Stimulated activated naive CD8-positive, alpha-beta T cell treated with anti-CD3 and anti-CD28 coated beads, Interleukin-15, amount 100 ng/mL, for 72 hours (primary cell): ENCODE data around the gene SPATA9.

Source experiments
- ATAC-seq: fragments of 150-1000 bp; cut with Tn5 transposase; 2 replicates; pipeline ENCODE4 v1.10.0; 2021; ENCODE audit warnings: mild to moderate bottlenecking, moderate library complexity
- DNase-seq, 2 donors: peaks; one replicate each; pipeline ENCODE4 v3.0.0; 2021 to 2022
- H3K27ac Mint-ChIP-seq, 2 donors: one replicate each; pipeline ENCODE4 v1.8.0; 2022; ENCODE audit warnings: mild to moderate bottlenecking in 2 of 2, mixed read lengths in 2 of 2, moderate library complexity in 2 of 2
- H3K27me3 Mint-ChIP-seq: one replicate; pipeline ENCODE4 v1.8.0; 2022; ENCODE audit warnings: mixed read lengths
- H3K4me1 Mint-ChIP-seq: one replicate; pipeline ENCODE4 v1.8.0; 2022; ENCODE audit warnings: mild to moderate bottlenecking, mixed read lengths
- H3K4me3 Mint-ChIP-seq, 2 donors: one replicate each; pipeline ENCODE4 v1.8.0; 2022; ENCODE audit warnings: mild to moderate bottlenecking in 2 of 2, mixed read lengths in 2 of 2, moderate library complexity in 1 of 2
- H3K9me3 Mint-ChIP-seq, 2 donors: one replicate each; pipeline ENCODE4 v1.8.0; 2022; ENCODE audit warnings: mixed read lengths in 2 of 2

Gene SPATA9

DNA sequence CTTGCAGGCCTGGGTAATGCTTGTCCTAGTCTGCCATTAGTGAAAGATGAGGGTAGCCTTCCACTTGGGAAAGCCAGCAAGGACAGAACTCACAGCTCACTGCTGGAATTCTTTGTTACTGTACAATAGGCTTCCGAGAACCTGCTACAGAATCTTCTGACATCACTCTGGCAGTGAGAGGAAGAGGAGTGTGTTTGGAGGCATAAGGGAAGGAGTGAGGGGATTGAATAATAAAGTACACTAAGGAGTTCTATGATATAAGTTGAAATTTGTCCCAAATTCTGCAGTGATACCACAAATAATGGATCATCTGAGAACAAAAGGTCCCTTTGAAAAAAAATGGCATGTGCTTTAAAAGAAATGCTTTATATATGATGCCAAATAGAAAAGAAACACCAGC is at the start of gene SPATA9:
Gene SPATA9 (minus strand): TSS at position 101 of the 400 bp plus-strand sequence. CDS start 137 bp downstream, outside the sequence.
- Mint-ChIP-seq H3K27me3 (peaks cover 31% of the 10 kb centered on the region), H3K9me3 (no peaks in the 10 kb centered on the region), H3K4me1 (no peaks in the 10 kb centered on the region), H3K27ac (no peak within 1 kb of the TSS), H3K4me3 (no peak within 1 kb of the TSS)
- ATAC-seq, result no peak
- no peak for DNase-seq

GRCh38 chr5:95731571-95732554 is 49.1 kb upstream of the SPATA9 start:
- peak; percentile 73 for ATAC-seq
- Mint-ChIP-seq H3K4me3 (peak overlapping the region; percentile 82 to 85), H3K27ac (peak overlapping the region in 1 of 2 donors; percentile 63), H3K9me3 (no peaks in the 10 kb centered on the region), H3K27me3 (peaks cover 76% of the 10 kb centered on the region), H3K4me1 (peaks cover 34% of the 10 kb centered on the region)
- DNase-seq, result peak; percentile 39 to 40

DNA sequence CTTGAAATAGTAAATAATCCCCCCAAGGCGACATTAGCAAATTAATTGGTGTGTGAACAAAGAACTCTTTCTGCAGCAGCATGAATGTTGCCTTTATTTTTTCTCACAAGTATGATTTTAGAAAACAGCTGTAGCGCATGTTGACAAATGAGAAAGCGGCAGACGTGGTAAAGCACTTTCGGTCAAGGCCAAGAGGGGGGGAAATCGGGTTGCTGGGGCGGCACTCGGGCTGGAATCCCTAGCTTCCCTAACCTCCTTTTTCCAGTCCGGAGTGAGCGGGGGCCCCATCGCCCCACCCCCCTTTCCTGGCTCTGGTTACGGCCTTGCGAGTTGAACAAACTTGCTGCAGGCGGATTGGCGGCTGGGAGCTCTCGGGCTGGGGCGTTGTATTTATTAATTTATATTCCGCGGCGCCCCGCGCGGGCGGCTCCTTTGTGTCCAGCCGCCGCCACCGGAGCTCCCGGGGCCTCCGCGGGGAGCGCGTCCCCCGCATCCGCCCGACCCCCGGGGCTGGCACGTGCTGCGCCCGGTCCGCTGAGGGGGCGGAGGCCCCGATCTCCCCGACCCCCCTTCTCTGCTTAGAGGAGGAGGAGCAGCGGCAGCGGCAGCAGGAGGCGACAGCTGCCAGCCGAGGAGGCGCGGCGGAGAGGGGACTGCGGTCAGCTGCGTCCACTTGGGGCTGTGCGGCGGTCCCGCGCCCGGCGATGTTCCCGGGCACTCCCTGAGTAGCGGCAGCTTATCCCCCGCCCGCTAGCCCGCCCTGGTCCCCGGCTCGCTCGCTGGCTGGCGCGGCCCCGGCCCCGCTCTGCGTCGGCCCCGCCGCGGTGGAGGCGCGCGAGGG is 48.2 kb upstream of the SPATA9 start, which contains the start of gene RHOBTB3:
Gene RHOBTB3 (plus strand): TSS at position 607 of the 841 bp plus-strand sequence. CDS start 347 bp downstream, outside the sequence.
- Mint-ChIP-seq H3K4me3 (peak within 1 kb of the TSS; percentile 82 to 87), H3K9me3 (no peaks in the 10 kb centered on the region), H3K27me3 (peaks cover 75% of the 10 kb centered on the region), H3K27ac (peak within 1 kb of the TSS in 1 of 2 donors; percentile 63), H3K4me1 (peaks cover 34% of the 10 kb centered on the region)
- ATAC-seq (peak; percentile 78), DNase-seq (peak; percentile 22 to 44)

GRCh38 chr5:95730011-95730700 is 47.4 kb upstream of the SPATA9 start:
- Mint-ChIP-seq H3K27ac (no peak overlapping the region), H3K27me3 (peaks cover 72% of the 10 kb centered on the region), H3K4me1 (peaks cover 34% of the 10 kb centered on the region), H3K4me3 (peak overlapping the region; percentile 81 to 87), H3K9me3 (no peaks in the 10 kb centered on the region)
- DNase-seq (no peak), ATAC-seq (no peak)

- Mint-ChIP-seq H3K27me3 (peaks cover 64% of the 10 kb centered on the region), H3K4me3 (no peak overlapping the region), H3K9me3 (no peaks in the 10 kb centered on the region), H3K4me1 (peaks cover 34% of the 10 kb centered on the region), H3K27ac (no peak overlapping the region)
- ATAC-seq (no peak), DNase-seq (no peak)
These were observed 46.6 kb upstream of the SPATA9 start for GRCh38 chr5:95729115-95730010.

GRCh38 chr5:95728494-95729114 is 45.8 kb upstream of the SPATA9 start:
- DNase-seq (no peak), ATAC-seq (no peak)
- Mint-ChIP-seq H3K9me3 (no peaks in the 10 kb centered on the region), H3K4me3 (no peak overlapping the region), H3K27me3 (peaks cover 58% of the 10 kb centered on the region), H3K4me1 (peaks cover 34% of the 10 kb centered on the region), H3K27ac (no peak overlapping the region)

- ATAC-seq, result no peak
- peaks cover 34% of the 10 kb centered on the region for H3K4me1 Mint-ChIP-seq
- H3K9me3 Mint-ChIP-seq, result no peaks in the 10 kb centered on the region
- no peak overlapping the region for H3K4me3 Mint-ChIP-seq
- H3K27ac Mint-ChIP-seq, result no peak overlapping the region
- DNase-seq, result no peak
- H3K27me3 Mint-ChIP-seq, result peaks cover 50% of the 10 kb centered on the region
These were observed 45.0 kb upstream of the SPATA9 start for GRCh38 chr5:95727764-95728191.

- no peak overlapping the region for H3K4me3 Mint-ChIP-seq
- DNase-seq (no peak), ATAC-seq (no peak)
- H3K4me1 Mint-ChIP-seq, result peaks cover 34% of the 10 kb centered on the region
- H3K9me3 Mint-ChIP-seq, result no peaks in the 10 kb centered on the region
- H3K27ac Mint-ChIP-seq, result no peak overlapping the region
- peaks cover 43% of the 10 kb centered on the region for H3K27me3 Mint-ChIP-seq
These were observed 44.3 kb upstream of the SPATA9 start for GRCh38 chr5:95726811-95727763.

DNA sequence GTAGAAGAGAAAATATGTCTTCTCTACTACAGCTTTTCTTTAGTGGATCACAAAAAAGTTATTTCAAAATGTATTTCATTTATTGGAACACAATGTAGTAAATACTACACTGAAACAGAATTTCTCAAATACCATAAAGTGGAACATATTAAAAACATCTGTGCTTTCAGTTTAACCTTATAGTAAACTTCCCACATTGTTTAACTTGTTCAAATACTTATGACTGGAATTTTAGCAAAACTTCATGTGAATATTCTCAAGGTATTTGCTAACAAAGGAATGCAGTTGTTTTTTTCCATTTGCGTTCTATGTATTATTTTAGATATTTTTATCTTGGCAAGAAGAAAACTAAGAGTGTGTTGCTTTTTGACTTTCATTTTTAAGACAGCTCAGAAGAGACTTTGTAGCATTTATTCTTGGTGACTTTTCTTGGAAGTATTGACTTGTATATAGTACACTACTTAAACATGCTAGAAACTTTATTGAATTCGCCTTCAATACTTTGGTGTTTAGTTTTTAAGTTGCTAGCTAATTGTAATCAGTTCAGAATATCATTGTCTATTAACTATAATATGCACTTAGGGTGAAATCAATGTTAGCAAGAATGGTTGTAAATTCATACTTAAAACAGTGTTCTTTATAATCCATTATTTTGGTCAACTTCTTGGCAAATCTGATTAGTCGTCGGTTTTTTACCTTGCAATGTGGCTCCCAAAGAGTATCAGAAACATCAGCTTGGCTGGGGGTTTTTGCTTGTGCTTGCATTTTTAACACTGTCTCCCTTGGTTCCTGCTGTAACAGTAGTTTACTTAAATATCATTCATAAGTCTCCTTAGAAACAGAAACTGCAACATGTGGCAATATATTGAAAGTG is 43.4 kb upstream of the SPATA9 start:
- DNase-seq, result no peak

GRCh38 chr5:95725071-95725820 is 42.5 kb upstream of the SPATA9 start:
- Mint-ChIP-seq H3K27me3 (peaks cover 36% of the 10 kb centered on the region), H3K27ac (no peak overlapping the region), H3K4me1 (peaks cover 21% of the 10 kb centered on the region), H3K4me3 (no peak overlapping the region), H3K9me3 (no peaks in the 10 kb centered on the region)
- DNase-seq, result no peak
- ATAC-seq, result no peak

More for the DNA sequence above, 43.4 kb upstream of the SPATA9 start:
- Mint-ChIP-seq H3K4me3 (no peak overlapping the region), H3K4me1 (peaks cover 28% of the 10 kb centered on the region), H3K27me3 (peaks cover 43% of the 10 kb centered on the region), H3K9me3 (no peaks in the 10 kb centered on the region), H3K27ac (no peak overlapping the region)
- no peak for ATAC-seq

GRCh38 chr5:95723632-95724369 is 41.0 kb upstream of the SPATA9 start:
- Mint-ChIP-seq H3K9me3 (no peaks in the 10 kb centered on the region), H3K27ac (no peak overlapping the region)
- no peak for ATAC-seq

More at GRCh38 chr5:95723632-95724369, 41.0 kb upstream of the SPATA9 start:
- Mint-ChIP-seq H3K4me1 (peaks cover 9% of the 10 kb centered on the region), H3K27me3 (peaks cover 27% of the 10 kb centered on the region), H3K4me3 (no peak overlapping the region)
- no peak for DNase-seq
